Limb (tissue), 2 donors: ENCODE measurements around the gene MAST1.
"Not testable (repeated sequence)": the region's sequence is repeated elsewhere in the genome, so short reads cannot be mapped to it uniquely, and the experiment has no call there.

Experiments
- DNase-seq, 2 donors: peaks; one replicate each; pipeline ENCODE4 v3.0.0-alpha.2; 2016; ENCODE audit errors: extremely low spot score in 2 of 2

MAST1 gene

DNA sequence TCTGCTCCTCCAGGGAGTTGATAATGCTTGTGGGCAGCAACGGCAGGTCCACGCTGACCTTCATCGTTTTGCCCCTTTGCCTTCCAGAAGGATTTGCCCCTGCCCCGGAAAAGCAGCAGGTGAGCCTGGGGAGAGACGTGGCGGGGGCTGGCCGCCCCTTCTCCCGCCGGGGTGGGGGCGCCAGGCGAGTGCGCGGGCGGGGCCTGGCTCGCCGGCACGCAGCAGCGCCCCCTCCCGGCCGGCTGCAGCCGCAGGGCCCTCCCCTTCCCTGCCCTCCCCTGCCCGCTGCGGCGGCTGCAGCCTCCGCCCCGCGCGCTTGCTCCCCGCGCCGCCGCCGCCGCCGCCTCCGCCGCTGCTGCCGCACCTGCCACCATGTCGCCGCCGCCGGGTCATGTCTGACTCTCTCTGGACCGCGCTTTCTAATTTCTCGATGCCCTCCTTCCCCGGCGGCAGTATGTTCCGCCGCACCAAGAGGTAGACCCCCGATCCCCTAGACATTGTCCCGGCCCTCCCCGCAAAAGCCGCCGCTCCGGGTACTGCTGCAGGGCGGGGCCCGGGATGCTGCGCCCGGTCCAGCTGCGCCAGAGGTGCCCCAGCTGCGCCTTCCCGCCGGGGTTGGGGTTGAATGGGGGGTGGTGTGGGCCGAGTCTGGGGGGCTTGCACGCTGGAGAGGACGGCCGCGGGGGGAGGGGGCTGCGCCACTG lies at the start of gene MAST1:
MAST1 (plus strand) TSS at position 334 of the 704 bp plus-strand sequence; CDS start at position 392, 58 bp downstream.
- peak in 1 of 2 donors; percentile 72 for DNase-seq

DNA sequence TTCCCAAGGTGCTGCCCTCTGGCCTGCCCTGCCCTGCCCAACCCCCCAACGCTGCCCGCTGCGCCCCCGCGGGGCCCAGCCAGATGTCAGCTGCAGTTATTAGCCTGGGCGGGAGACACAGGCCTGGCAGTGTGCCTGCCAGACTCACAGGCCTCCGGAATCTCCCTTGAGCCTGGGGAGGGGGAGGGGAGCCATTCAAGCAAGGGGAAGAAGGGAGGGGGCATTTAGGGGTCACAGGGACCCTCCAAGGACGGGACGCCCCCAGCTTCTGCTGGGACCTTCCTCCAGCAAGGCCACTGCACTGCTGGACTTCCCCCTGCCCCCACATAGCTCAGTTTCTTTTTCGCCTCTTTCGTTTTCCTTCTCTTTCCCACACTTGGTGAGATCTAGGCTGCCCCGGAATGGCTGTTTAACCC lies 49.6 kb upstream of the MAST1 start:
- DNase-seq, result peak; percentile 64 to 84

DNA sequence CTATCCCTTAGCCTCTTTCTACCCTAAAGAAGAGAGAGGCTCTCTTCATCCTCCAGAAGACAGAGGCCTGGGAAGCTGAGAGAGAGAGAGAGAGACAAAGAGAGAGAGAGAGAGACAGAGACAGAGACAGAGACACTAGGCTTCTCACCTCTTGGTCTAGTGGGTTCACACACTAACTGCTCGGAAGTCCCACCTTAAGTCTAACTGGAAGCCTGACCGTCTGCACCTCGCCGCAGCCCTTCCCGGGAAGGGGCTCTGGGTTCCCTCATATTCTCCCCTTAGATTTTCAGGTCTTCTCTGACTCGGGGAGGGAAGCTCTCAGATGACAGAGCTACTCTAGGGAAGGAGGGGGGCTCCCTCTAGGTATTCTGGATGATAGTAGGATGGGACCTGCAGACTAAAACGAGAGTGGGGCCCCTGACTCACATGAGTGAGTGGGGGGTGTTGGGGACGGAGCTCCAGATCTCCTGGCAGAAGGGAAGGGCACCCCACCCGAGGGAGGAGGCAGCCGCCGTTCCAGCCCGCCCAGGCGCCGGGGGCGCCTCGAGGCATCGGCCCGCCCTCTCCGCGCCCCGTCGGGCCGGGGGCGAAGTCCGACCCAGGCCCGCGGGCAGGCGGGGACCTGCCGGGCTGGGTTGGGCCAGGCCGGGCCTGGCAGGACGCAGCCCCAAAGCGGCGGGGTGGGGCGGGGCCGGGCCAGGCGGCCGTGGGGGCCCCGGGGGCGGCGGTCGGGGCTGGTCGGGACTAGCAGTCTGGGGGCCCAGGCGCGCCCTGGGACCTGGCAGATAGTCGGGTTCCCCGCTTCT lies 49.0 kb upstream of the MAST1 start:
- no peak for DNase-seq

DNA sequence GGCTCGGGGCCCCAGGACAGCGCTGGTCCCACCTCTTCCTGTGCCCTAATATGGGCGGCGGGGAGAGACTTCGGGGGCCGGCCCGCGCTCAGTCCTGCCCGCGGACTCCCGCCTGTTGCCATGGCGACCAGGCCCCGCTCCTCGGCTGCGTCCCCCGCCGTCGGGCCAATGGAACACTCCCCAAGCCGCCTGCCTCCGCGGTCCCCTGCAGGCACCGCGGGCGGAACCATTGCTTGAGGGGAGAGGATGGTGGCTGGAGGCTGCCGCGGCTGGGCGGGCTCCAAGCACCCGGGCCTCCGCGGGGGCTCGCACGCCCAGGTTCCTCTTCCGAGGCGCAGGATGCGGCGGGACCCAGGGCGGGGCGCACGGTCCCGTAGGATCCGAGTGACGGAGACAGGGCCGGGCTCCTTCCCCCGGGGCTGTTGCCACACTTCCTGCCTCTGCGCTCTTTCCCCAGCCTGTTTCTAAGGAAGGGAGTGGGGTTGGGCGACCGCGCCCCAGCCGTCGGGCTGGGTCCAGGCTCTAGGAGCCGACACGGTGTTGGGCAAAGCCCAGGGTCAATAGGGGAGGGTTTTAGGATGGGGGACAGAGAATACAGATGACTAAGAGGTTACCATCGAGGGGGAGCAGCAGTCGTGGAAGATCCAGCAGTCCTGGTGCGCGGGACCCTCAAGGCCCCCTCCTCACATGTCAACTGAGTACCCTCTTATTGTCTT lies 48.3 kb upstream of the MAST1 start:
- peak; percentile 92 to 96 for DNase-seq

DNA sequence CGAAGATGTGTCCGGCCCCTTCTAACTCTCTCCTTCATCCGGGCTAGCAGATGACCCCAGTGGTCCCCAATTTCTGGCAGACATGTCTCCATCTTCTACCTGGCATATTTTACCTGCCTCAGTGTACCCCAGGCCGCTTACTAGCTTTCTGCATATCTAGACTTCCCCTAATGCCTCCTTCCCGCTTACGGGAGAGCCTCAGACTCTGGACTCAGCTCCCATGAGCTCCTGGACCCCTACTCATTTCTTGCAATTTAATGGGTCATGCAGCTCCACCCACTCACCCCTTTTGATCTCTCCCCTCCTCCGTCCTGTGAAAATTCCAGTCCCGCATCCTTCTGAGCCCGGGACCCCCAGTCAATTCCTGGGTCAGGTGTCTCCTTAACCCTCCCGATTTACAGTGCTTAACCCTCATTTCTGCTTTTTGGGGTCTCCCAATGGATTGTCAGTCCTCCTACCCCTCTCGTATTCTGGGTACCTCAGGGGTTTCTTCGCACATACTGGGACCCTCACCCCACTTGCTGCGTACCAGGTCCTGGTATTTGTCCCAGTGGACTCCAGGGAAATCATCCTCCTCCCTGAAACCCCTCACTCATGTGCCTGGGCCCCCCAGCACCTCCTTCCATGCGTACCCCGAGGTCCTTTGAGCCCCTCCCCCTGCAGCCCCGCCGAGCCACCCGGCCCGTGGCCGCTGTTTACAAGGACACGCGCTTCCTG lies 47.5 kb upstream of the MAST1 start:
- DNase-seq, result peak; percentile 10 to 55

DNA sequence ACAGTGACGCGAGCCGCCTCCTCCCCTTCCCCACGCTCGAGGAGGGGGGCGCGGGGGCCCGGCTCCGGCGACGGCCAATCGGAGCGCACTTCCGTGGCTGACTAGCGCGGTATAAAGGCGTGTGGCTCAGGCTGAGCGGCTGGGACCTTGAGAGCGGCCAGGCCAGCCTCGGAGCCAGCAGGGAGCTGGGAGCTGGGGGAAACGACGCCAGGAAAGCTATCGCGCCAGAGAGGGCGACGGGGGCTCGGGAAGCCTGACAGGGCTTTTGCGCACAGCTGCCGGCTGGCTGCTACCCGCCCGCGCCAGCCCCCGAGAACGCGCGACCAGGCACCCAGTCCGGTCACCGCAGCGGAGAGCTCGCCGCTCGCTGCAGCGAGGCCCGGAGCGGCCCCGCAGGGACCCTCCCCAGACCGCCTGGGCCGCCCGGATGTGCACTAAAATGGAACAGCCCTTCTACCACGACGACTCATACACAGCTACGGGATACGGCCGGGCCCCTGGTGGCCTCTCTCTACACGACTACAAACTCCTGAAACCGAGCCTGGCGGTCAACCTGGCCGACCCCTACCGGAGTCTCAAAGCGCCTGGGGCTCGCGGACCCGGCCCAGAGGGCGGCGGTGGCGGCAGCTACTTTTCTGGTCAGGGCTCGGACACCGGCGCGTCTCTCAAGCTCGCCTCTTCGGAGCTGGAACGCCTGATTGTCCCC lies 46.8 kb upstream of the MAST1 start, which contains the start of gene JUNB:
JUNB (plus strand) TSS at position 142 of the 706 bp plus-strand sequence; CDS start at position 428, 286 bp downstream.
- DNase-seq, result peak; percentile 91 to 97

DNA sequence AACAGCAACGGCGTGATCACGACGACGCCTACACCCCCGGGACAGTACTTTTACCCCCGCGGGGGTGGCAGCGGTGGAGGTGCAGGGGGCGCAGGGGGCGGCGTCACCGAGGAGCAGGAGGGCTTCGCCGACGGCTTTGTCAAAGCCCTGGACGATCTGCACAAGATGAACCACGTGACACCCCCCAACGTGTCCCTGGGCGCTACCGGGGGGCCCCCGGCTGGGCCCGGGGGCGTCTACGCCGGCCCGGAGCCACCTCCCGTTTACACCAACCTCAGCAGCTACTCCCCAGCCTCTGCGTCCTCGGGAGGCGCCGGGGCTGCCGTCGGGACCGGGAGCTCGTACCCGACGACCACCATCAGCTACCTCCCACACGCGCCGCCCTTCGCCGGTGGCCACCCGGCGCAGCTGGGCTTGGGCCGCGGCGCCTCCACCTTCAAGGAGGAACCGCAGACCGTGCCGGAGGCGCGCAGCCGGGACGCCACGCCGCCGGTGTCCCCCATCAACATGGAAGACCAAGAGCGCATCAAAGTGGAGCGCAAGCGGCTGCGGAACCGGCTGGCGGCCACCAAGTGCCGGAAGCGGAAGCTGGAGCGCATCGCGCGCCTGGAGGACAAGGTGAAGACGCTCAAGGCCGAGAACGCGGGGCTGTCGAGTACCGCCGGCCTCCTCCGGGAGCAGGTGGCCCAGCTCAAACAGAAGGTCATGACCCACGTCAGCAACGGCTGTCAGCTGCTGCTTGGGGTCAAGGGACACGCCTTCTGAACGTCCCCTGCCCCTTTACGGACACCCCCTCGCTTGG lies 46.1 kb upstream of the MAST1 start:
- peak; percentile 30 to 75 for DNase-seq

DNA sequence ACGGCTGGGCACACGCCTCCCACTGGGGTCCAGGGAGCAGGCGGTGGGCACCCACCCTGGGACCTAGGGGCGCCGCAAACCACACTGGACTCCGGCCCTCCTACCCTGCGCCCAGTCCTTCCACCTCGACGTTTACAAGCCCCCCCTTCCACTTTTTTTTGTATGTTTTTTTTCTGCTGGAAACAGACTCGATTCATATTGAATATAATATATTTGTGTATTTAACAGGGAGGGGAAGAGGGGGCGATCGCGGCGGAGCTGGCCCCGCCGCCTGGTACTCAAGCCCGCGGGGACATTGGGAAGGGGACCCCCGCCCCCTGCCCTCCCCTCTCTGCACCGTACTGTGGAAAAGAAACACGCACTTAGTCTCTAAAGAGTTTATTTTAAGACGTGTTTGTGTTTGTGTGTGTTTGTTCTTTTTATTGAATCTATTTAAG lies 45.4 kb upstream of the MAST1 start:
- peak in 1 of 2 donors; percentile 57 for DNase-seq

DNA sequence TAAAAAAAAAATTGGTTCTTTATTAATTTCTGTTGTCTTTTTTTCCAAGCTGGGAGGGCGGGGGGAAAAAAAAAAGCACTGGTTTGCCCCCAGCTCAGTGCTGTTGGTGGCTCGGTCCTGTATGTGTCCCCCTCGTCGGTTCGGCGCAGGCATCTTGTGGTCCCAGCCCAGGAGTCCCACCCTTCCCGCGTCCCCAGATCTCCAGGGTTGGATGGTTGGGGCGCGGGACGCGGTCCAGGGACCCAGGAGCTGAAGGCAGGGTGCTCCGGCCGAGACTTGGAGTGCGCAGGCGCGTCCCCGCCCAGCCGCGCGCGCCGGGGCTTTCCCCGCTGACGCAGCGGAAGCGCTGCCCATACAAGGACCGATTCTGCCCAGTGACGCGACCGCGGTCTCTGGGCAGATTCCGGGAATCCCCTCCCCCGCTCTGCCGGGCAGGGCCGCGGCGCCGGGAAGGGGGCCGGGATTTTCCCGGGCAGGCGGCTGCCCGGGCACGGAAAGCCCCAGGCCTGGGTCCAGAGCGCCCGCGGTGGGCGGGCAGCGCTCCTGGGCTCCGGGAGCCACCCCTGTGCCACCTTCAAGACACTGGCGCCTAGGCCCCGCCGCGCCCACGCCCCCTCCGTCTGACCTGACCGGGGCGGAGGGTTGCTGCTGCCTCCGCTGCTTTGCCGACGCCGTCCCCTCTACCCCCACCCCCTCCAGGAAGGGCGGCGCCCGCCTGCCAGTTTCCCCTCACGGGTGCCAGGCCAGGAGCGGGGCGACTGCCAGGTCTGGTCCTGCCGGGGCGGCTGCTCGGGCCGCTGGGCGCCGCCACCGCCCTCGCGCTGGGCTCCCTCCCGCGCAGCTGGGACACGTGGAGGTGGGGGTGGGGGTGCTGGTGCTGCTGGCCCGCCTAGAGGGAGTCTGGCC lies 44.8 kb upstream of the MAST1 start:
- DNase-seq, result peak; percentile 89 to 97

DNA sequence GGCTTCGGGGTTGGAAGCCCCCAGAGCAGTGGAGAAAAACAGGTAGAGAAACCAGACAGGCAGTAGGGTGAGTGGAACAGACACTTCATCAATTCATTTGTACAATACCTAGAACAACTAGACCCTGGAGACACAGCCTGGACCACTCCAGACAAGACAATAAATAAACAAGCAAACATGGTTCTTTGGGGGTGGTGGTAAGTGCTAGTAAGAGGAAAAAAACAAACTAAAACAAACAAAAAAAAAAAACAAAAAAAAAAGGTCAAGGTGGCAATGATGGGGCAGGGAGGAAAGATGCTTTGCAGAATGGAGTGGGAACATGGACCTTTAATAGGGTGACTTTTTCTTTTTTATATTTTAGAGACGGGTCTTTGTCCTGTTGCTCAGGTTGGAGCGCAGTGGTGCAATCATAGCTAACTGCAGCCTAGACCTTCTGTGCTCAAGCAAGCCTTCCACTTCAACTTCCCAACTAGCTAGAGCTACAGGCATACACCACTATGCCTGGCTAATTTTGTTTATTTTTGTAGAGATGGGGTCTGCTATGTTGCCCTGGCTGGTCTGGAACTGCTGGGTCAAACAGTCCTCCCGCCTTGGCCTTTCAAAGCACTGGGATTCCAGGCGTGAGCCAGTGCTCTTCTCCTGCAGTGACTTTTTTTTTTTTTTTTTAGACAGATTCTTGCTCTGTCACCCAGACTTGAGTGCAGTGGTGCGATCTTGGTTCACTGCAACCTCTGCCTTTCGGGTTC lies 43.9 kb upstream of the MAST1 start:
- no peak for DNase-seq

DNA sequence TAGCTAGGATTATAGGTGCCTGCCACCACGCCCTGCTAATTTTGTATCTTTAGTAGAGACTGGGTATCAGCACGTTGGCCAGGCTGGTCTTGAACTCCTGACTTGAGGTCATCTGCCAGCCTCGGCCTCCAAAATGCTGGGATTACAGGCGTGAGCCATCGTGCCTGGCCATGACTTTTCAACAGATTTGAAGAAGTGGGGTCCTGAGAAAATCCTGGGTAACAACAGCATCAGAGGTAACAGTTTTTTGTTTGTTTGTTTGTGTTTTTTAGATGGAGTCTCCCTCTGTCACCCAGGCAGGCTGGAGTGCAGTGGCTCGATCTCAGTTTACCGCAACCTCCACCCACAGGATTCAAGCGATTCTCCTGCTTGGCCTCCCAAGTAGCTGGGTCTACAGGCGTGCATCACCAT lies 43.3 kb upstream of the MAST1 start:
- no peak for DNase-seq

DNA sequence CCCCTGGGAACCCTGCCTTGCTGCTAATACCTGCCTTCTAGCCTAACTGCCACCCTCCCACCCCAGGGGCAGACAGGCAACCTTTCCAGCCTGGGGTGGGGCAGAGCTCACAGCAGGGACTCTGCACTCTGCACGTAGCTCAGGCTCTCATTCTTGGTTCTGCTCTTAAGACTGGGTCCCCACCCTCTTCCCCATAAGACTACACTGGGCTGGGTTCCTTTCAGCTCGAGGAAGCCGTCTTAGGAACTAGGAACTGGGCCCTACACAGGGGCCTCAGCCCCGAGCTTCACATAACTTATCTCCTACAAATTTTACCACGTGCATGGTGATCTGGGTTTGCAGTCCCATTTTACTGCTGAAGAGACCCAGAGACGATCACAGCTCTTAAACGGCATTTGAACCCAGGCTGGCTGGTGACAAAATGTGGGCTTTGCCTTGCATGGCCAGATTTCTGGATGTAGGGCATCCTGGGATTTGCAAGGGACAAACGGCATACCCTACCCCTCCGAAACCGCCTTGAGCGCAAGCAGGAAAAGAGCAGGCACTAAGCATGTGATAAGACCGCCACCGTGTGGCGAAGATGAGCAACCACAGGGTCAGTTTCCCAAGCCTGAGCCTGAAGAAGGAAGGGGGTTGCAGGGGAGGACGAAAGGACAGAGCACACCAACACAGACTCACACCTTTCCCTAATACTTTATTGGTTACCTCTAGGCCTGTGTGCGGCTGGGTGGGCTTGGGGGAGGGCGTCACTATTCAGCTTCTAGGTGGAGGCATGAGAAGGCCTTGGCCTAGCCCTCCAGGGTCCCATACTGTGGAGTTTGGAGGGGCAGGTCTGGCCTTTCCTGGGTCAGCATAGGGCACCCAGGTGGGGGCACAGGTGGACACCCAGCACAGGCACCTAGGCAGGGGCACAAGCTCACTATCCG lies 41.9 kb upstream of the MAST1 start:
- DNase-seq, result peak; percentile 85 to 86

DNA sequence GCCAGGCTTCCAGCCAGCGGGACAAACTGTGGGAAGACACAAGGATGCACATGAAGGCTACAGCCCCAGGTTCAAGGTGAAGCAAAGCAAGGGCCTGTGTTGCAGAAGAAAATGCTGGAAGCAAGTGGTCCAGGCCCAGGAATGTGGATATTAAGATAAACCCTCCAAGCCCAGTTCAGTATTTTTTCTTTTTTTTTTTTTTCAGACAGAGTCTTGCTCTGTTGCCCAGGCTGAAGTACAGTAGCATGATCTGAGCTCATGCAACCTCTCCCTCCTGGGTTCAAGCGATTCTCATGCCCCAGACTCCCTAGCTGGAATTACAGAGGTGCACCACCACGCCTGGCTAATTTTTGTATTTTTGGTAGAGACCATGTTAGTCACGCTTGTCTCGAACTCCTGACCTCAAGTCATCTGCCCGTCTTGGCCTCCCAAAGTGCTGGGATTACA lies 41.2 kb upstream of the MAST1 start:
- DNase-seq, result no peak

DNA sequence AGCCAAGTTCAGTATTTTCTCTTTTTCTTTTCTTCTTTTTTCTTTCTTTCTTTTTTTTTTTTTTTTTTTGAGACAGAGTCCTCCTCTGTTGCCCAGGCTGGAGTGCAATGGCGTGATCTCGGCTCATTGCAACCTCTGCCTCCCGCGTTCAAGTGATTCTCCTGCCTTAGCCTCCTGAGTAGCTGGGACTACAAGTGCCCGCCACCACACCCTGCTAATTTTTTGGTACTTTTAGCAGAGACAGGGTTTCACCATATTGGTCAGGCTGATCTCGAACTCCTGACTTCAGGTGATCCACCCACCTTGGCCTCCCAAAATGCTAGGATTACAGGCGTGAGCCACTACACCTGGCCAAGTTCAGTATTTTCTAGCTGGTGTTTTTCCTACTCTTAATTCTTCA lies 40.7 kb upstream of the MAST1 start:
- not testable (repeated sequence) for DNase-seq

DNA sequence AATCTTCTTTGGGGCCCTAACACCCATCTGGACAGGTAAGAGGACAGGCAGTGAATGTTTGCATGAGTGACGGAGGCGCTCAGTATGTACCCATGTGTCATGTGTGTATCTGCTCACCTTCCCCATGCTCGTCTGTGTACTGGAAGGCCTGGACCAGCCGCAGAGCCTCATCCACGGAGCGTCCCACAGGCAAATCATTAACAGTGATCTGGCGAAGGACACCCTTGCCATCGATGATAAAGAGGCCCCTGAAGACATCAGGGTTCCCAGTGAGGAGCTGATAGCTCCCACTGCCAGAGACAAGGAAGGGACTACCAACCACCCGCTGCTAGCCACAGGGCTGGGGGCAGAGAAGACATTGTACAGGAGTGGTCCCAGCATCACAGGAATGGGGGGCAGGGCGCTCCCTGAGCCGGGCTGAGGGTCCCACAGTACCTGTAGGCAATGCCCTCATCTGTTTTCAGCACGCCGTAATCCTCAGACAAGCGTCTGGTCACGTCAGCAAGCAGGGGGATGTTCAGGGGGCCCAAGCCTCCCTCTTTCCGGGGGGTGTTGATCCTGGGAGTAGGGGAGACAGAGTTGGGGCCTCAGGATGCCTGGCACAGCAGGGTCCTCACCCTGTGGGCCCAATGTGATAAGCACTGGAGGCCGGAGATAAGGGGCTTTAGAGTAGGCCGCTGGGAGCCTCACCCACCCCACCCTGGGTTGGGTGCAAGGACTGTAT lies 38.4 kb upstream of the MAST1 start:
- DNase-seq, result no peak

DNA sequence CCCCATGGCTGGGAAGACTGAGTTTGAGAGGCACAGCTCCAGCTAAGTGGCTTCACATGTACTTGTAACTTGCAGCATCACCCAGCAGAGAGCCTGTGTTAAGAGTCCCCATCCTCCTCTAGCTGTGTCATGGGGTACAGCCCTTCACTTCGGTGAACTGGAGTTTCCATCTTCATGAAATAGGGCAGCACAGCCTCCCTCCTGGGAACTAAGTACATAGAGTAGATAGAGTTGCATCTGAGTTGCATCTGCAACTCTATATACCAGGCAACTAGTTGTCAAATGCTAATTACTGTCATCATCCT lies 37.9 kb upstream of the MAST1 start:
- no peak for DNase-seq
